Mucosa of stomach (tissue), 1 donor: ENCODE measurements around the gene MAEA.
"Not testable (repeated sequence)": the region's sequence is repeated elsewhere in the genome, so short reads cannot be mapped to it uniquely, and the experiment has no call there.

Source experiments
- H3K27me3 ChIP-seq: one replicate; pipeline ENCODE4 v1.7.0; 2013; ENCODE audit warnings: mild to moderate bottlenecking, low read length; ENCODE audit not compliant: control insufficient read depth, insufficient read depth
- H3K36me3 ChIP-seq: one replicate; pipeline ENCODE4 v1.7.0; 2013; ENCODE audit warnings: low read length; ENCODE audit not compliant: control insufficient read depth, insufficient read depth
- H3K4me1 ChIP-seq: one replicate; pipeline ENCODE4 v1.7.0; 2013; ENCODE audit warnings: mild to moderate bottlenecking, low read length; ENCODE audit not compliant: control insufficient read depth, insufficient read depth
- H3K4me3 ChIP-seq: one replicate; pipeline ENCODE4 v1.7.0; 2013; ENCODE audit warnings: low read length
- H3K9ac ChIP-seq: one replicate; pipeline ENCODE4 v1.7.0; 2013; ENCODE audit warnings: mild to moderate bottlenecking, low read length, moderate library complexity
- H3K9me3 ChIP-seq: one replicate; pipeline ENCODE4 v1.7.0; 2013; ENCODE audit warnings: mild to moderate bottlenecking, low read length, moderate library complexity; ENCODE audit not compliant: control insufficient read depth
- donor health status: Pancreatic carcinoma.

Gene MAEA

GRCh38 chr4:1333851-1334578 lies 44.3 kb downstream of the MAEA start:
- H3K36me3 ChIP-seq, H3K9ac ChIP-seq, H3K27me3 ChIP-seq, H3K4me3 ChIP-seq, H3K9me3 ChIP-seq, H3K4me1 ChIP-seq: not testable (repeated sequence)

GRCh38 chr4:1334579-1334895 lies 44.8 kb downstream of the MAEA start:
- Histone ChIP-seq H3K9ac (no peak overlapping the region), H3K4me1 (peaks cover 7% of the 10 kb centered on the region), H3K4me3 (no peak overlapping the region), H3K9me3 (no peaks in the 10 kb centered on the region), H3K27me3 (no peaks in the 10 kb centered on the region), H3K36me3 (peaks cover 9% of the 10 kb centered on the region)

- not testable (repeated sequence) for H3K36me3 ChIP-seq, H3K4me3 ChIP-seq, H3K9me3 ChIP-seq, H3K9ac ChIP-seq, H3K4me1 ChIP-seq, H3K27me3 ChIP-seq
These were observed 45.6 kb downstream of the MAEA start for GRCh38 chr4:1335193-1335883.

GRCh38 chr4:1336088-1336491 lies 46.4 kb downstream of the MAEA start:
- no peaks in the 10 kb centered on the region for H3K9me3 ChIP-seq
- H3K27me3 ChIP-seq = no peaks in the 10 kb centered on the region
- H3K4me3 ChIP-seq = no peak overlapping the region
- peaks cover 7% of the 10 kb centered on the region for H3K4me1 ChIP-seq
- H3K9ac ChIP-seq = no peak overlapping the region
- H3K36me3 ChIP-seq = peaks cover 15% of the 10 kb centered on the region

- Histone ChIP-seq H3K36me3 (peaks cover 15% of the 10 kb centered on the region), H3K27me3 (no peaks in the 10 kb centered on the region), H3K9ac (no peak overlapping the region), H3K9me3 (no peaks in the 10 kb centered on the region), H3K4me1 (peaks cover 7% of the 10 kb centered on the region), H3K4me3 (no peak overlapping the region)
These were observed 47.7 kb downstream of the MAEA start for GRCh38 chr4:1337376-1337831.

- H3K9ac ChIP-seq = no peak overlapping the region
- H3K27me3 ChIP-seq = no peaks in the 10 kb centered on the region
- H3K36me3 ChIP-seq = peaks cover 15% of the 10 kb centered on the region
- no peaks in the 10 kb centered on the region for H3K9me3 ChIP-seq
- H3K4me3 ChIP-seq = no peak overlapping the region
- peaks cover 7% of the 10 kb centered on the region for H3K4me1 ChIP-seq
These were observed 48.5 kb downstream of the MAEA start for GRCh38 chr4:1337951-1338751.

- Histone ChIP-seq H3K4me1 (peaks cover 7% of the 10 kb centered on the region), H3K36me3 (peaks cover 15% of the 10 kb centered on the region), H3K4me3 (no peak overlapping the region), H3K9me3 (no peaks in the 10 kb centered on the region), H3K9ac (no peak overlapping the region), H3K27me3 (no peaks in the 10 kb centered on the region)
These were observed 49.2 kb downstream of the MAEA start for GRCh38 chr4:1338752-1339414.

GRCh38 chr4:1339489-1339888 lies 49.8 kb downstream of the MAEA start:
- H3K9me3 ChIP-seq = no peaks in the 10 kb centered on the region
- H3K36me3 ChIP-seq = peaks cover 15% of the 10 kb centered on the region
- no peaks in the 10 kb centered on the region for H3K27me3 ChIP-seq
- H3K9ac ChIP-seq = no peak overlapping the region
- peaks cover 9% of the 10 kb centered on the region for H3K4me1 ChIP-seq
- no peak overlapping the region for H3K4me3 ChIP-seq

GRCh38 chr4:1340181-1340747 lies 50.6 kb downstream of the MAEA start:
- Histone ChIP-seq H3K9ac (no peak overlapping the region), H3K9me3 (no peaks in the 10 kb centered on the region), H3K36me3 (peaks cover 15% of the 10 kb centered on the region), H3K4me3 (no peak overlapping the region), H3K27me3 (no peaks in the 10 kb centered on the region), H3K4me1 (peaks cover 16% of the 10 kb centered on the region)

- Histone ChIP-seq H3K9ac (no peak overlapping the region), H3K4me1 (peaks cover 20% of the 10 kb centered on the region), H3K36me3 (peaks cover 15% of the 10 kb centered on the region)
These were observed 51.2 kb downstream of the MAEA start for GRCh38 chr4:1340861-1341260.

GRCh38 chr4:1342003-1342402 lies 52.3 kb downstream of the MAEA start:
- Histone ChIP-seq H3K4me1 (peaks cover 22% of the 10 kb centered on the region), H3K36me3 (peaks cover 15% of the 10 kb centered on the region), H3K9ac (no peak overlapping the region), H3K27me3 (no peaks in the 10 kb centered on the region), H3K9me3 (no peaks in the 10 kb centered on the region), H3K4me3 (no peak overlapping the region)

More at GRCh38 chr4:1340861-1341260, 51.2 kb downstream of the MAEA start:
- Histone ChIP-seq H3K9me3 (no peaks in the 10 kb centered on the region), H3K4me3 (no peak overlapping the region), H3K27me3 (no peaks in the 10 kb centered on the region)
